GM19023 (cell line): ENCODE results near the gene CNTRL.
A peak's percentile ranks its signal among the peaks of the same experiment; 100 is the strongest.

ENCODE experiments used
- ATAC-seq: cut with Tn5 transposase; IDR thresholded peaks from one replicate; pipeline ENCODE4 v1.9.1; 2021; ENCODE audit warnings: mild to moderate bottlenecking, moderate library complexity; ENCODE audit not compliant: unreplicated experiment

Gene CNTRL

GRCh38 chr9:121197132-121197531 is 122.4 kb downstream of the CNTRL start:
- ATAC-seq = no peak

GRCh38 chr9:121198512-121199042 is 123.8 kb downstream of the CNTRL start:
- ATAC-seq = no peak

GRCh38 chr9:121199921-121200320 is 125.2 kb downstream of the CNTRL start:
- no peak for ATAC-seq

GRCh38 chr9:121200356-121200755 is 125.6 kb downstream of the CNTRL start:
- ATAC-seq = no peak

- ATAC-seq = peak; percentile 32
Observed at GRCh38 chr9:121201045-121201737, 126.4 kb downstream of the CNTRL start.

- ATAC-seq = peak; percentile 85
Observed at GRCh38 chr9:121201738-121202533, 127.2 kb downstream of the CNTRL start, which contains the start of gene RAB14. TSS of gene RAB14 (minus strand) at chr9:121201869. CDS start at chr9:121193412, 8,457 bp downstream.

GRCh38 chr9:121204121-121204520 is 129.4 kb downstream of the CNTRL start:
- ATAC-seq = no peak

- ATAC-seq = no peak
Observed at GRCh38 chr9:121204611-121205010, 129.9 kb downstream of the CNTRL start.

- ATAC-seq = peak; percentile 40
Observed at GRCh38 chr9:121206516-121207370, 132.0 kb downstream of the CNTRL start.

GRCh38 chr9:121207371-121207940 is 132.7 kb downstream of the CNTRL start:
- ATAC-seq = peak; percentile 78

GRCh38 chr9:121210536-121210935 is 135.8 kb downstream of the CNTRL start:
- ATAC-seq = no peak

GRCh38 chr9:121213136-121213806 is 138.5 kb downstream of the CNTRL start:
- ATAC-seq = no peak

- ATAC-seq = no peak
Observed at GRCh38 chr9:121214005-121214404, 139.2 kb downstream of the CNTRL start.

- ATAC-seq = no peak
Observed at GRCh38 chr9:121216271-121216805, 141.6 kb downstream of the CNTRL start.

- peak; percentile 72 for ATAC-seq
Observed at GRCh38 chr9:121217609-121218292, 143.0 kb downstream of the CNTRL start.

- ATAC-seq = peak; percentile 23
Observed at GRCh38 chr9:121218357-121219027, 143.7 kb downstream of the CNTRL start.

GRCh38 chr9:121219530-121219929 is 144.8 kb downstream of the CNTRL start:
- ATAC-seq = no peak

- no peak for ATAC-seq
Observed at GRCh38 chr9:121220996-121221663, 146.4 kb downstream of the CNTRL start.
